Right lobe of liver (tissue), 6 donors: ENCODE data around the gene PARD6A. TPM values are rescaled to one million over a fixed set of nuclear protein-coding genes. Genes with fewer than 3 reads are reported as not detected.

Source experiments
- ATAC-seq, 4 donors: fragments of 200-7000 bp; cut with Tn5 transposase; one replicate each; pipeline ENCODE4 v1.9.1; 2020; ENCODE audit warnings: mild to moderate bottlenecking in 4 of 4, moderate library complexity in 4 of 4
- DNase-seq, 3 donors: peaks; one replicate each; pipeline ENCODE4 v3.0.0-alpha.2; 2020
- H3K27ac ChIP-seq, 3 donors: fragments of 200-600 bp; one replicate each; pipeline ENCODE4 v1.8.0; 2022
- H3K27me3 ChIP-seq, 2 donors: fragments of 200-600 bp; one replicate each; pipeline ENCODE4 v1.8.0; 2022
- H3K36me3 ChIP-seq, 4 donors: fragments of 200-600 bp; sonication (generic) in 1 of 4; one replicate each; pipeline versions ENCODE4 v1.5.1 to v1.8.0; 2017 to 2022; ENCODE audit warnings: control low read depth in 1 of 4
- H3K4me1 ChIP-seq, 4 donors: fragments of 200-600 bp; sonication (generic) in 1 of 4; one replicate each; pipeline versions ENCODE4 v1.5.1 to v1.8.0; 2017 to 2022; ENCODE audit warnings: control low read depth in 1 of 4
- H3K4me3 ChIP-seq, 3 donors: fragments of 200-600 bp; one replicate each; pipeline ENCODE4 v1.8.0; 2022
- H3K9me3 ChIP-seq, 4 donors: fragments of 200-600 bp; sonication (generic) in 1 of 4; one replicate each; pipeline versions ENCODE4 v1.5.1 to v1.8.0; 2017 to 2022; ENCODE audit warnings: control low read depth in 1 of 4
- POLR2A ChIP-seq: fragments of 450-650 bp; IDR thresholded peaks from one replicate; pipeline ENCODE4 v1.6.1; 2017; ENCODE audit warnings: antibody characterized with exemption, mild to moderate bottlenecking
- WGBS: methylation state at CpG from one replicate; pipeline ENCODE4 v1.1.6; 2018; ENCODE audit warnings: low coverage, low lambda C conversion rate; ENCODE audit not compliant: insufficient coverage; ENCODE audit errors: missing lambda C conversion rate; 5-methylcytosine and 5-hydroxymethylcytosine counted together
- intact Hi-C, 2 donors: fragments of 100-400 bp; cut with DNase I; formaldehyde crosslinking; loops; one replicate each; pipeline versions ENCODE4 v1.11.2 to v1.14.1; 2022
- total RNA-seq, 6 experiments: library from RNA; depleted of rRNA in 2 of 6; stranded (reverse); fragments of >200 nt in 2 of 6; fragmentation: NEBNext Ultra II Directional in 3 of 6; extraction: Animal tissue kit (Norgen Biotek cat#: 25700) in 3 of 6; gene quantifications; one replicate each; pipeline versions ENCODE4 v1.1.0 to v1.2.4, GENCODE V29; 2016 to 2023
- TF ChIP-seq, protein P1 (sequence below), 4 donors: fragments of 200-600 bp in 3 of 4; fragments of 450-650 bp in 1 of 4; IDR thresholded peaks; one replicate each; pipeline versions ENCODE4 v1.5.1 to v1.8.0; 2016 to 2022; ENCODE audit warnings: antibody characterized with exemption in 4 of 4, mild to moderate bottlenecking in 2 of 4
- donor health status: DM: no; HTN: yes; CAD: no.
- donor health status: DM: no; HTN: no; CAD: no.
- donor health status: DM: no; HTN: no; CAD: no.
- donor health status: DM: no; HTN: yes; CAD: no.
- donor health status: DM: no; HTN: yes; CAD: no.

The PARD6A gene
- total RNA-seq, 6 experiments from 2014 or later = 1.3 to 4.8 (median 2.6) TPM

- DNase-seq = no peak
- Histone ChIP-seq H3K36me3 (no peaks in the 10 kb centered on the region), H3K9me3 (no peaks in the 10 kb centered on the region), H3K4me1 (peaks cover 0 to 5% (median 0%) of the 10 kb centered on the region in 4 donors), H3K27ac (no peak overlapping the region), H3K27me3 (peaks cover 0 to 12% of the 10 kb centered on the region in 2 donors), H3K4me3 (no peak overlapping the region)
- no peak for ATAC-seq
- intact Hi-C loops = no loop called here
- WGBS = 100% methylated on average over 2 of the region's 4 CpGs
- TF ChIP-seq POLR2A = no peak
- TF ChIP-seq, protein P1, sequence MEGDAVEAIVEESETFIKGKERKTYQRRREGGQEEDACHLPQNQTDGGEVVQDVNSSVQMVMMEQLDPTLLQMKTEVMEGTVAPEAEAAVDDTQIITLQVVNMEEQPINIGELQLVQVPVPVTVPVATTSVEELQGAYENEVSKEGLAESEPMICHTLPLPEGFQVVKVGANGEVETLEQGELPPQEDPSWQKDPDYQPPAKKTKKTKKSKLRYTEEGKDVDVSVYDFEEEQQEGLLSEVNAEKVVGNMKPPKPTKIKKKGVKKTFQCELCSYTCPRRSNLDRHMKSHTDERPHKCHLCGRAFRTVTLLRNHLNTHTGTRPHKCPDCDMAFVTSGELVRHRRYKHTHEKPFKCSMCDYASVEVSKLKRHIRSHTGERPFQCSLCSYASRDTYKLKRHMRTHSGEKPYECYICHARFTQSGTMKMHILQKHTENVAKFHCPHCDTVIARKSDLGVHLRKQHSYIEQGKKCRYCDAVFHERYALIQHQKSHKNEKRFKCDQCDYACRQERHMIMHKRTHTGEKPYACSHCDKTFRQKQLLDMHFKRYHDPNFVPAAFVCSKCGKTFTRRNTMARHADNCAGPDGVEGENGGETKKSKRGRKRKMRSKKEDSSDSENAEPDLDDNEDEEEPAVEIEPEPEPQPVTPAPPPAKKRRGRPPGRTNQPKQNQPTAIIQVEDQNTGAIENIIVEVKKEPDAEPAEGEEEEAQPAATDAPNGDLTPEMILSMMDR (IDR thresholded peaks at IDR 0.05) = no peak
Observed at GRCh38 chr16:67651847-67652246, 8.9 kb upstream of the PARD6A start.

- Histone ChIP-seq H3K9me3 (no peaks in the 10 kb centered on the region), H3K27ac (no peak overlapping the region), H3K36me3 (no peaks in the 10 kb centered on the region), H3K27me3 (peaks cover 0 to 12% of the 10 kb centered on the region in 2 donors), H3K4me3 (peak overlapping the region in 1 of 3 donors; percentile 27), H3K4me1 (peaks cover 0 to 5% (median 0%) of the 10 kb centered on the region in 4 donors)
- WGBS = no CpG with 5 or more reads among the region's 59 CpGs
- DNase-seq (peak in 1 of 3 donors; percentile 42), ATAC-seq (peak in 3 of 4 donors; percentile 4 to 43 (median 13))
- intact Hi-C loops = no loop called here
- no peak for TF ChIP-seq POLR2A
- TF ChIP-seq, protein P1 (IDR thresholded peaks at IDR 0.05) = no peak
Observed at GRCh38 chr16:67652578-67653127, 8.1 kb upstream of the PARD6A start.

- WGBS = 0% methylated on average over 3 of the region's 68 CpGs
- Histone ChIP-seq H3K27me3 (peaks cover 0 to 12% of the 10 kb centered on the region in 2 donors), H3K4me3 (peak overlapping the region in 1 of 3 donors; percentile 27), H3K27ac (no peak overlapping the region), H3K36me3 (no peaks in the 10 kb centered on the region), H3K9me3 (no peaks in the 10 kb centered on the region), H3K4me1 (peaks cover 0 to 5% (median 0%) of the 10 kb centered on the region in 4 donors)
- intact Hi-C loops = no loop called here
- TF ChIP-seq, protein P1 (IDR thresholded peaks at IDR 0.05) = no peak
- TF ChIP-seq POLR2A = no peak
- DNase-seq (peak in 1 of 3 donors; percentile 42), ATAC-seq (no peak)
Observed at GRCh38 chr16:67653128-67653788, 7.5 kb upstream of the PARD6A start.

DNA sequence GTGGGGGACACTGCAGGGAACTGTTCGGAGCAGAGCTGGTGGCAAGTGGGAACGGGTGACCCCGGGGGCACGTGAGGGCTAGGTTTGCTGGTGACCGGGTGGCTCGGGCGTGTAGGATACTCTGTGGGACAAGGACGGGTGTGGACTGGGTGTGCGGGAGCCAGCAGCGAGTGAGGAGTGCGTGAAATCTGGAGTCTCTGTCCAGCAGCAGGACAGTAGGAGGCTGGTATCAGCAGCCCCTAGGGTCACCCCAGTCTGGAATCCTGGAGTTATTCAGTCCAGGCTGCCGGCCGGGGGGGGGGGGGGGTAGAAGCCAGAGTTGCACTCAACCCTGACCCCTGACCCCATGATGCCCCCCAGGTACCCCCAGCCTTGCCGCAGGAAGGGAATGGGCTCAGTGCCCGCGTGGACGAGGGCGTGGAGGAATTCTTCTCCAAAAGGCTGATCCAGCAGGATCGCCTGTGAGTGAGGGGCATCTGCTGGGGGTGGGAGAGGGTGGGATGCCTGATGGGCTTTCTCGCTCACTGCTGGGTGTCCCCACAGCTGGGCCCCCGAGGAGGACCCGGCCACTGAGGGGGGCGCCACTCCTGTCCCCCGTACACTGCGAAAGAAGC lies 6.9 kb upstream of the PARD6A start:
- TF ChIP-seq, protein P1 (IDR thresholded peaks at IDR 0.05) = no peak
- TF ChIP-seq POLR2A = no peak
- intact Hi-C loops = no loop called here
- ATAC-seq (no peak), DNase-seq (no peak)
- no peaks in the 10 kb centered on the region for H3K9me3 ChIP-seq
- H3K27ac ChIP-seq = no peak overlapping the region
- 0% methylated on average over 1 of the region's 25 CpGs for WGBS
- H3K27me3 ChIP-seq = peaks cover 0 to 12% of the 10 kb centered on the region in 2 donors
- H3K4me1 ChIP-seq = peaks cover 0 to 5% (median 0%) of the 10 kb centered on the region in 4 donors
- H3K36me3 ChIP-seq = no peaks in the 10 kb centered on the region
- no peak overlapping the region for H3K4me3 ChIP-seq
